Activated CD4-positive, alpha-beta T cell treated with anti-CD3 and anti-CD28 coated beads for 36 hours (primary cell): ENCODE measurements around the gene E4F1. TPM values are rescaled to one million over a fixed set of nuclear protein-coding genes. Genes with fewer than 3 reads are reported as not detected.
"Not testable (repeated sequence)": the region's sequence is repeated elsewhere in the genome, so short reads cannot be mapped to it uniquely, and the experiment has no call there.

Source experiments
- ATAC-seq: fragments of 200-7000 bp; cut with Tn5 transposase; one replicate; pipeline ENCODE4 v1.10.0; 2021; ENCODE audit warnings: mild to moderate bottlenecking, moderate library complexity
- CTCF ChIA-PET: fragments of 350-600 bp; sonication (Branson Sonifier 250); formaldehyde crosslinking; loops from one replicate; lab custom pipeline; 2021; ENCODE audit warnings: antibody characterized with exemption; lab: Charles Lee
- POLR2A ChIA-PET: fragments of 350-600 bp; sonication (Branson Sonifier 250); formaldehyde crosslinking; loops from one replicate; lab custom pipeline; 2021; ENCODE audit warnings: antibody characterized with exemption, inconsistent platforms; lab: Charles Lee
- DNase-seq: peaks from one replicate; pipeline ENCODE4 v3.0.0-alpha.2; 2020
- H3K27ac Mint-ChIP-seq: one replicate; pipeline ENCODE4 v1.8.0; 2021; ENCODE audit warnings: mixed read lengths
- H3K27me3 Mint-ChIP-seq: one replicate; pipeline ENCODE4 v1.8.0; 2021; ENCODE audit warnings: mixed read lengths
- H3K36me3 Mint-ChIP-seq: one replicate; pipeline ENCODE4 v1.8.0; 2021; ENCODE audit warnings: low read depth, mixed read lengths
- H3K4me1 Mint-ChIP-seq: one replicate; pipeline ENCODE4 v1.8.0; 2021; ENCODE audit warnings: mixed read lengths
- H3K4me3 Mint-ChIP-seq: one replicate; pipeline ENCODE4 v1.8.0; 2021; ENCODE audit warnings: mild to moderate bottlenecking, moderate library complexity, mixed read lengths
- H3K9me3 Mint-ChIP-seq: one replicate; pipeline ENCODE4 v1.8.0; 2021; ENCODE audit warnings: low read depth, mixed read lengths
- intact Hi-C, 2 experiments: fragments of 100-400 bp; cut with DNase I in 1 of 2; cut with micrococcal nuclease in 1 of 2; formaldehyde crosslinking; loops; one replicate each; pipeline versions ENCODE4 v1.14.2 to v1.15.1; 2022 to 2024; cut with DNase I, micrococcal nuclease
- total RNA-seq, 2 experiments: library from RNA; stranded (reverse); gene quantifications; one replicate each; pipeline ENCODE4 v1.2.3, GENCODE V29; 2021

Gene E4F1
- total RNA-seq, 2 experiments from 2014 or later: 18.0 to 18.6 TPM

- H3K36me3 Mint-ChIP-seq: peaks cover 13% of the 10 kb centered on the region
- peaks cover 2% of the 10 kb centered on the region for H3K27me3 Mint-ChIP-seq
- no peak overlapping the region for H3K4me3 Mint-ChIP-seq
- H3K4me1 Mint-ChIP-seq: peaks cover 2% of the 10 kb centered on the region
- ATAC-seq (no peak), DNase-seq (no peak)
- no peaks in the 10 kb centered on the region for H3K9me3 Mint-ChIP-seq
- intact Hi-C loops: no loop called here
- ChIA-PET CTCF (no interaction called here), POLR2A (no interaction called here)
- no peak overlapping the region for H3K27ac Mint-ChIP-seq
These were observed 14.2 kb downstream of the E4F1 start for GRCh38 chr16:2237493-2238149.

GRCh38 chr16:2238150-2238837, 14.9 kb downstream of the E4F1 start:
- H3K4me3 Mint-ChIP-seq: no peak overlapping the region
- peaks cover 2% of the 10 kb centered on the region for H3K4me1 Mint-ChIP-seq
- ChIA-PET CTCF (interaction anchor here (0.6 kb wide), 1 partner anchor 9 kb away, joined by 3 read pairs; no protein-coding TSS in a partner anchor), POLR2A (interaction anchor here (0.6 kb wide), 1 partner anchor 183 kb away, joined by 3 read pairs; no protein-coding TSS in a partner anchor)
- H3K36me3 Mint-ChIP-seq: peaks cover 13% of the 10 kb centered on the region
- ATAC-seq (no peak), DNase-seq (no peak)
- intact Hi-C loops: no loop called here
- H3K27ac Mint-ChIP-seq: no peak overlapping the region
- peaks cover 2% of the 10 kb centered on the region for H3K27me3 Mint-ChIP-seq
- no peaks in the 10 kb centered on the region for H3K9me3 Mint-ChIP-seq

GRCh38 chr16:2238838-2239675, 15.7 kb downstream of the E4F1 start:
- H3K4me3 Mint-ChIP-seq: no peak overlapping the region
- no peak for DNase-seq
- POLR2A ChIA-PET: interaction anchor here (0.6 kb wide), 1 partner anchor 182 kb away, joined by 3 read pairs; no protein-coding TSS in a partner anchor

GRCh38 chr16:2240331-2240730, 16.9 kb downstream of the E4F1 start:
- POLR2A ChIA-PET, DNase-seq: not testable (repeated sequence)

More at GRCh38 chr16:2238838-2239675, 15.7 kb downstream of the E4F1 start:
- intact Hi-C loops: no loop called here
- Mint-ChIP-seq H3K4me1 (peaks cover 2% of the 10 kb centered on the region), H3K27me3 (peaks cover 2% of the 10 kb centered on the region), H3K9me3 (no peaks in the 10 kb centered on the region), H3K27ac (no peak overlapping the region), H3K36me3 (peaks cover 12% of the 10 kb centered on the region)
- ATAC-seq: no peak
- CTCF ChIA-PET: interaction anchor here (0.6 kb wide), 1 partner anchor 8 kb away, joined by 3 read pairs; no protein-coding TSS in a partner anchor

GRCh38 chr16:2242598-2242997, 19.2 kb downstream of the E4F1 start:
- CTCF ChIA-PET: interaction anchor here (1.0 kb wide), 1 partner anchor 48 kb away, joined by 3 read pairs; no protein-coding TSS in a partner anchor
- POLR2A ChIA-PET: interaction anchor here (0.6 to 1.0 kb wide), 2 partner anchors 9 to 20 kb away, joined by 3 read pairs; no protein-coding TSS in a partner anchor
- no peak overlapping the region for H3K27ac Mint-ChIP-seq

More at GRCh38 chr16:2240331-2240730, 16.9 kb downstream of the E4F1 start:
- intact Hi-C loops, ATAC-seq, H3K36me3 Mint-ChIP-seq, H3K27ac Mint-ChIP-seq, H3K27me3 Mint-ChIP-seq, H3K9me3 Mint-ChIP-seq, CTCF ChIA-PET, H3K4me3 Mint-ChIP-seq, H3K4me1 Mint-ChIP-seq: not testable (repeated sequence)

GRCh38 chr16:2243031-2243528, 19.7 kb downstream of the E4F1 start:
- POLR2A ChIA-PET: interaction anchor here (0.6 kb wide), 1 partner anchor 21 kb away, joined by 3 read pairs; no protein-coding TSS in a partner anchor
- DNase-seq: no peak
- intact Hi-C loops: no loop called here
- Mint-ChIP-seq H3K27ac (no peak overlapping the region), H3K4me3 (no peak overlapping the region), H3K9me3 (no peaks in the 10 kb centered on the region), H3K4me1 (no peaks in the 10 kb centered on the region), H3K36me3 (peaks cover 10% of the 10 kb centered on the region), H3K27me3 (no peaks in the 10 kb centered on the region)
- CTCF ChIA-PET: interaction anchor here (1.0 kb wide), 1 partner anchor 49 kb away, joined by 3 read pairs; no protein-coding TSS in a partner anchor
- no peak for ATAC-seq

More at GRCh38 chr16:2242598-2242997, 19.2 kb downstream of the E4F1 start:
- DNase-seq: no peak
- Mint-ChIP-seq H3K36me3 (peaks cover 8% of the 10 kb centered on the region), H3K27me3 (no peaks in the 10 kb centered on the region), H3K9me3 (no peaks in the 10 kb centered on the region), H3K4me1 (no peaks in the 10 kb centered on the region), H3K4me3 (no peak overlapping the region)
- no peak for ATAC-seq
- intact Hi-C loops: no loop called here

- intact Hi-C loops: no loop called here
- ATAC-seq (no peak), DNase-seq (no peak)
- Mint-ChIP-seq H3K27me3 (no peaks in the 10 kb centered on the region), H3K36me3 (peaks cover 15% of the 10 kb centered on the region), H3K4me1 (no peaks in the 10 kb centered on the region), H3K27ac (no peak overlapping the region), H3K4me3 (no peak overlapping the region), H3K9me3 (no peaks in the 10 kb centered on the region)
- POLR2A ChIA-PET: no interaction called here
- CTCF ChIA-PET: interaction anchor here (1.0 kb wide), 1 partner anchor 49 kb away, joined by 3 read pairs; no protein-coding TSS in a partner anchor
These were observed 20.4 kb downstream of the E4F1 start for GRCh38 chr16:2243781-2244180.

GRCh38 chr16:2244301-2244700, 20.9 kb downstream of the E4F1 start:
- ATAC-seq: no peak
- Mint-ChIP-seq H3K27me3 (no peaks in the 10 kb centered on the region), H3K4me3 (no peak overlapping the region), H3K36me3 (peaks cover 15% of the 10 kb centered on the region), H3K9me3 (no peaks in the 10 kb centered on the region), H3K27ac (no peak overlapping the region), H3K4me1 (no peaks in the 10 kb centered on the region)
- intact Hi-C loops: no loop called here
- no peak for DNase-seq
- POLR2A ChIA-PET: no interaction called here
- CTCF ChIA-PET: no interaction called here

GRCh38 chr16:2244926-2245795, 21.8 kb downstream of the E4F1 start:
- DNase-seq: no peak
- no peak overlapping the region for H3K27ac Mint-ChIP-seq
- no peak overlapping the region for H3K4me3 Mint-ChIP-seq
- ATAC-seq: no peak
- POLR2A ChIA-PET: no interaction called here
- CTCF ChIA-PET: no interaction called here
- H3K4me1 Mint-ChIP-seq: no peaks in the 10 kb centered on the region
- H3K9me3 Mint-ChIP-seq: no peaks in the 10 kb centered on the region
- H3K27me3 Mint-ChIP-seq: no peaks in the 10 kb centered on the region
- H3K36me3 Mint-ChIP-seq: peaks cover 15% of the 10 kb centered on the region
- intact Hi-C loops: no loop called here

GRCh38 chr16:2246301-2246885, 23.0 kb downstream of the E4F1 start:
- Mint-ChIP-seq H3K27me3 (no peaks in the 10 kb centered on the region), H3K4me3 (no peak overlapping the region), H3K27ac (no peak overlapping the region), H3K36me3 (peaks cover 19% of the 10 kb centered on the region), H3K4me1 (peaks cover 2% of the 10 kb centered on the region), H3K9me3 (no peaks in the 10 kb centered on the region)
- intact Hi-C loops: no loop called here
- ChIA-PET CTCF (interaction anchor here (0.6 to 0.7 kb wide), 2 partner anchors 8 to 198 kb away, joined by 3 read pairs; partner anchors contain the start of gene TSC2), POLR2A (interaction anchor here (1.0 kb wide), 1 partner anchor 13 kb away, joined by 3 read pairs; no protein-coding TSS in a partner anchor)
- DNase-seq (no peak), ATAC-seq (no peak)
